Testis (tissue), 3 donors: Measurements from ENCODE around the gene PARVB. TPM values are rescaled to one million over a fixed set of nuclear protein-coding genes. Genes with fewer than 3 reads are reported as not detected.

Experiments
- DNase-seq: peaks from one replicate; pipeline ENCODE4 v3.0.0-alpha.2; 2019
- H3K27ac ChIP-seq, 2 donors: fragments of 200-600 bp; sonication (generic); one replicate each; pipeline ENCODE4 v1.5.1; 2019
- H3K27me3 ChIP-seq: fragments of 200-600 bp; sonication (generic); one replicate; pipeline ENCODE4 v1.5.1; 2019
- H3K36me3 ChIP-seq: fragments of 200-600 bp; sonication (generic); one replicate; pipeline ENCODE4 v1.5.1; 2017; ENCODE audit warnings: low read depth; ENCODE audit errors: missing control alignments
- H3K4me1 ChIP-seq: fragments of 200-600 bp; sonication (generic); one replicate; pipeline ENCODE4 v1.5.1; 2019
- H3K4me3 ChIP-seq, 2 donors: fragments of 200-600 bp; sonication (generic); one replicate each; pipeline ENCODE4 v1.5.1; 2017 to 2019
- H3K9me3 ChIP-seq: fragments of 200-600 bp; sonication (generic); one replicate; pipeline ENCODE4 v1.5.1; 2017
- CTCF ChIP-seq, 3 experiments: fragments of 450-650 bp in 2 of 3; fragments of 200-600 bp in 1 of 3; sonication (generic) in 1 of 3; IDR thresholded peaks; one replicate each; pipeline ENCODE4 v1.5.1; 2016 to 2019; ENCODE audit warnings: antibody characterized with exemption in 3 of 3, mild to moderate bottlenecking in 2 of 3, moderate library complexity in 1 of 3
- POLR2A ChIP-seq: fragments of 450-650 bp; IDR thresholded peaks from one replicate; pipeline ENCODE4 v1.6.1; 2017; ENCODE audit warnings: antibody characterized with exemption, mild to moderate bottlenecking, moderate library complexity
- WGBS, 2 donors: methylation state at CpG; one replicate each; pipeline ENCODE4 v1.1.5; 2018; 5-methylcytosine and 5-hydroxymethylcytosine counted together
- intact Hi-C: fragments of 100-400 bp; cut with DNase I; formaldehyde crosslinking; loops from one replicate; pipeline ENCODE4 v1.15.1; 2023; ENCODE audit warnings: low total_unique reads
- polyA plus RNA-seq: library from polyadenylated mRNA; stranded (reverse); fragments of 350-450 nt; fragmentation: Illumina TruSeq; extraction: RNeasy Lipid Tissue Mini Kit (QIAGEN cat#74804); gene quantifications from one replicate; pipeline ENCODE4 v1.2.3, GENCODE V29; 2014; ENCODE audit warnings: low read depth, low replicate concordance; ENCODE audit not compliant: insufficient read depth
- total RNA-seq, 2 donors: library from RNA; depleted of rRNA; stranded (reverse); fragments of >200 nt; gene quantifications; one replicate each; pipeline ENCODE4 v1.2.3, GENCODE V29; 2016

Gene PARVB
- total and polyA plus RNA-seq, 3 donors from 2014 or later = 11.6 to 27.5 (median 23.7) TPM

GRCh38 chr22:44112191-44112590 is 88.1 kb downstream of the PARVB start:
- Histone ChIP-seq H3K4me1 (no peaks in the 10 kb centered on the region), H3K9me3 (no peaks in the 10 kb centered on the region), H3K36me3 (no peaks in the 10 kb centered on the region), H3K27ac (no peak overlapping the region), H3K4me3 (no peak overlapping the region), H3K27me3 (no peaks in the 10 kb centered on the region)
- WGBS, 2 donors = 90 to 92% methylated on average over 7 to 11 of the region's 11 CpGs
- intact Hi-C loops = no loop called here
- DNase-seq = no peak
- TF ChIP-seq CTCF (IDR thresholded peaks at IDR 0.05) = no peak
- no peak for TF ChIP-seq POLR2A

- DNase-seq = no peak
- Histone ChIP-seq H3K27ac (no peak overlapping the region), H3K4me3 (no peak overlapping the region), H3K9me3 (no peaks in the 10 kb centered on the region), H3K36me3 (no peaks in the 10 kb centered on the region), H3K27me3 (no peaks in the 10 kb centered on the region), H3K4me1 (no peaks in the 10 kb centered on the region)
- intact Hi-C loops = no loop called here
- WGBS, 2 donors = 91 to 97% methylated on average over 11 to 12 of the region's 12 CpGs
- no peak for TF ChIP-seq CTCF (IDR thresholded peaks at IDR 0.05)
- no peak for TF ChIP-seq POLR2A
These were observed 92.2 kb downstream of the PARVB start for GRCh38 chr22:44116331-44116730.

GRCh38 chr22:44116755-44117684 is 92.9 kb downstream of the PARVB start:
- WGBS, 2 donors = 86 to 92% methylated on average over 13 to 16 of the region's 16 CpGs
- Histone ChIP-seq H3K27me3 (no peaks in the 10 kb centered on the region), H3K27ac (no peak overlapping the region), H3K4me3 (no peak overlapping the region), H3K36me3 (no peaks in the 10 kb centered on the region), H3K4me1 (no peaks in the 10 kb centered on the region), H3K9me3 (no peaks in the 10 kb centered on the region)
- intact Hi-C loops = no loop called here
- DNase-seq = no peak
- TF ChIP-seq CTCF (IDR thresholded peaks at IDR 0.05) (no peak), POLR2A (no peak)

GRCh38 chr22:44117746-44118145 is 93.6 kb downstream of the PARVB start:
- intact Hi-C loops = no loop called here
- no peaks in the 10 kb centered on the region for H3K36me3 ChIP-seq
- TF ChIP-seq POLR2A (no peak), CTCF (IDR thresholded peaks at IDR 0.05) (no peak)
- DNase-seq = no peak
- no peaks in the 10 kb centered on the region for H3K27me3 ChIP-seq
- 61 to 93% methylated on average over 3 of the region's 3 CpGs for WGBS, 2 donors
- H3K27ac ChIP-seq = no peak overlapping the region
- no peak overlapping the region for H3K4me3 ChIP-seq
- no peaks in the 10 kb centered on the region for H3K9me3 ChIP-seq
- H3K4me1 ChIP-seq = no peaks in the 10 kb centered on the region
